Breast epithelium (tissue), 3 donors: ENCODE data around the gene CADM3.

Source experiments
- CTCF ChIP-seq, 3 donors: fragments of 450-650 bp; IDR thresholded peaks; one replicate each; pipeline ENCODE4 v1.5.1; 2016 to 2017; ENCODE audit warnings: antibody characterized with exemption in 3 of 3, mild to moderate bottlenecking in 3 of 3, moderate library complexity in 3 of 3
- POLR2A ChIP-seq: fragments of 450-650 bp; IDR thresholded peaks from one replicate; pipeline ENCODE4 v1.6.1; 2016; ENCODE audit warnings: antibody characterized with exemption, mild to moderate bottlenecking, moderate library complexity
- POLR2AphosphoS5 ChIP-seq, 3 donors: sonication (generic); formaldehyde crosslinking; IDR thresholded peaks; one replicate each; pipeline ENCODE4 v1.6.1; 2017; ENCODE audit warnings: antibody characterized with exemption in 3 of 3

- TF ChIP-seq CTCF (IDR thresholded peaks at IDR 0.05) = no peak
- TF ChIP-seq POLR2A = no peak
- no peak for TF ChIP-seq POLR2AphosphoS5 (IDR thresholded peaks at IDR 0.05)
Measured at GRCh38 chr1:159172614-159173291, 1.3 kb downstream of the CADM3 start.
